ENCODE results near the gene SOAT2.

Gene SOAT2

GRCh38 chr12:53102883-53103807 is at the start of gene SOAT2:
Gene SOAT2, plus strand, starts transcription at chr12:53103486. Its CDS starts 92 bp downstream, at chr12:53103578.
- no peak for DNase-seq

DNA sequence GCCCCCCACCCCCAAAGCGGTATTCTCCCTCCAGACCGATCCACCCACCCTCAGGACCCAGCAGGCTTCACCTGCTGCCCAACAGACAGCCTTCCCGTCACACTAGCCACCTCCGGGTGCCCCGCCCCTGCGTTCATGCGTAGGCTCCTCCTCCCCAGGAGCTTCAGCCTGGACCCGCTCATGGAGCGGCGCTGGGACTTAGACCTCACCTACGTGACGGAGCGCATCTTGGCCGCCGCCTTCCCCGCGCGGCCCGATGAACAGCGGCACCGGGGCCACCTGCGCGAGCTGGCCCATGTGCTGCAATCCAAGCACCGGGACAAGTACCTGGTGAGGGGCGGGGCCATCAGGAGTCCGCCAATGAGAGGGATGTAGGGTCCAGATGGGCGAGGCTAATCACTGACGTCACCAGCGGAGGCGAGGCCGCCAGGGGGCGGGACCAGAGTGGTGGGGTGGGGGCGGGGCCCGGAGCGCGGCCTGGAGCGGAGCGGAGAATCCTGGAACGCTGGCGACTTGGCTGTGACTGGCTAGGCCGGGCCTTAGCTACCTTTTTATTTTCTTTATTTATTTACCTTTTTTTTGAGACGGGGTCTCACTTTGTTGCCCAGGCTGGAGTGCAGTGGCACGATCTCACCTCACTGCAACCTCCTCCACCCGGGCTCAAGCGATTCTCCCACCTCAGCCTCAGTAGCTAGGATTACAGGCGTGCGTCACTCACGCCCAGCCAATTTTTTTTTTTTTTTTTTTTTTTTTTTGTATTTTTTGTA is 49.0 kb upstream of the SOAT2 start:
- DNase-seq = peak; percentile 78

DNA sequence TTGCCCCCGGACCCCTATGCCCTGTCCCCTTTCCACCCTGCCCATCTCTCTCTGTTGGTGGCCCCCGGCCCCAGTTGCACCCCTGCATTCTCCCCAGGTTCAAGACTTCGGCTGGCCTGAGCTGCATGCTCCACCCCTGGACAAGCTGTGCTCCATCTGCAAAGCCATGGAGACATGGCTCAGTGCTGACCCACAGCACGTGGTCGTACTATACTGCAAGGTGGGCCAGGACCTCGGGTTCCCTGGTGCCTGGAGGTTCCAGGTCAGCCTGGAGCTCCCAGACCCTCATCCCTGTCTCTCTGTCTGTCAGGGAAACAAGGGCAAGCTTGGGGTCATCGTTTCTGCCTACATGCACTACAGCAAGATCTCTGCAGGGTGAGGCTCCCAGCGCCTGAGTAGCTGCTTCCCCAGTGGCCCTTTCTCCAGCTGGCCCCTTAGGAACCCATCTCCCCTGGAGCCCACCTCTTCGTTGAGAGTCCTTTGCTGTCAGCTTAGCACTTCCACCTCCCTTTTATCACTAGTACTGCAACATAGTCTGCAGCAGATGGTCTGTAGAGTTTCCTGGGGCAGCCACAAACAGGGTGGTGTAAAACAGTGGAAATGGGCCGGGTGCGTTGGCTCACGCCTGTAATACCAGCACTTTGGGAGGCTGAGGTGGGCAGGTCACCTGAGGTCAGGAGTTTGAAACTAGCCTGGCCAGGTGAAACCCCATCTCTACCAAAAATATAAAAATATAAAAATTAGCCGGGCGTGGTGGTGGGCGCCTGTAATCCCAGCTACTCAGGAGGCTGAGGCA is 47.6 kb upstream of the SOAT2 start:
- DNase-seq = no peak

DNA sequence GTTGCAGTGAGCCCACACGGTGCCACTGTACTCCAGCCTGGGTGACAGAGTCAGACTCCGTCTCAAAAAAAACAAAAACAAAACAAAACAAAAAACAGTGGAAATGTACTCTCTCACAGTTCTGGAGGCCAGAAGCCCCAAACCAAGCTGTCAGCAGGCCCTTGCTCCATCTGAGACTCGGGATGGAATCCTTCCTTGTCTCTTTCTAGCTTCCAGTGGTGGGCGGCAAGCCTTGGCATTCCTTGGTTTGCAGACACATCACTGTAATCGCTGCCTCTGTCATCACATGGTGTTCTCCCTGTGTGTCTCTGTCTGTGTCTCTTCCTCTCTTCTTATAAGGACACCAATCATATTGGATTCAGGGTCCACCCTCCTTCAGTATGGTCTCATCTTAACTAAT is 47.0 kb upstream of the SOAT2 start:
- no peak for DNase-seq

- no peak for DNase-seq
These were observed 46.4 kb upstream of the SOAT2 start for GRCh38 chr12:53056901-53057300.

DNA sequence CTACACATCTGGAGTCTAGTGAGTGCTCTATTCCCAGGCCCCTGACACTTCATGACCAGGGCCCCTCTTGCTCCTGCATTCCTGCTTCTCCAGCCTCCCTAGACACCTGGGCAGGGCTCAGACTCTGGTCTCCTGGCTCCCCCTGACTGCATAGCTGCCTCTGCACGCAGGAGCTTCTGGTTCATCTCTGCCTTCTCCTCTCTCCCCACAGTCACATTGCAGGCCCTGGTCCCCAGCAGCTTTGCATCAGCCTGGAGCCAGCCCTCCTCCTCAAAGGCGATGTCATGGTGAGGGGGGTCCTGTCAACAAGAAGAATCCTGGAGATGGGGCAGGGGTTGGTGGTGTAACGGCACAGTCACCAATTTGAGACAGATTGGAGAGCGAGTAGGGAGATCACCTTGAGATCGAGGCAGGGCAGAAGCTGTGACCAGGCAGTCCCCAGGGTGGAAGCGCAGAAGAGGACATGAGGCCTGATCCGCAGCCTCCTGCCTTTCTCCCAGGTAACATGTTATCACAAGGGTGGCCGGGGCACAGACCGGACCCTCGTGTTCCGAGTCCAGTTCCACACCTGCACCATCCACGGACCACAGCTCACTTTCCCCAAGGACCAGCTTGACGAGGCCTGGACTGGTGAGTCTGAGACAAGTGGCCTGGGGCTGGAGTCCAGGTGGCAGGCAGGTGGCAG is 45.3 kb upstream of the SOAT2 start:
- no peak for DNase-seq

DNA sequence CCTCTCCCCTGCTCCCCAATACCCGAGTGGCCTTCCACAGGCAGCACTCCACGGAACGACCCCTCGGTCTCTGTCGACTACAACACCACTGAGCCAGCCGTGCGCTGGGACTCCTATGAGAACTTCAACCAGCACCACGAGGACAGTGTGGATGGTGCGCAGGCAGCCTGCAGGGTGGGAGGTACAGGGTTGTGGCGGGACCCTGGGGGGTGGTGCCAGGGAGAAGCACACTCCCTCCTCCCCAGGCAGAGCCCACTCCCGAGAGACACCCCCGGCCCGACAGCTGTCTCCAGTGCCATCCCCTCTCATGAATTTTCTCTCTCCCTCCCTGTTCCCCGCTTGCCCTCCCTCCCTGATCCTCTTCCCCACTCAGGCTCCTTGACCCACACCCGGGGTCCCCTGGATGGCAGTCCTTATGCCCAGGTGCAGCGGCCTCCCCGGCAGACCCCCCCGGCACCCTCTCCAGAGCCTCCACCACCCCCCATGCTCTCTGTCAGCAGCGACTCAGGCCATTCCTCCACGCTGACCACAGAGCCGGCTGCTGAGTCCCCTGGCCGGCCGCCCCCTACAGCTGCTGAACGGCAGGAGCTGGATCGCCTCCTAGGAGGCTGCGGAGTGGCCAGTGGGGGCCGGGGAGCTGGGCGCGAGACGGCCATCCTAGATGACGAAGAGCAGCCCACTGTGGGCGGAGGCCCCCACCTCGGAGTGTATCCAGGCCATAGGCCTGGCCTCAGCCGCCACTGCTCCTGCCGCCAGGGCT is 44.4 kb upstream of the SOAT2 start:
- no peak for DNase-seq

DNA sequence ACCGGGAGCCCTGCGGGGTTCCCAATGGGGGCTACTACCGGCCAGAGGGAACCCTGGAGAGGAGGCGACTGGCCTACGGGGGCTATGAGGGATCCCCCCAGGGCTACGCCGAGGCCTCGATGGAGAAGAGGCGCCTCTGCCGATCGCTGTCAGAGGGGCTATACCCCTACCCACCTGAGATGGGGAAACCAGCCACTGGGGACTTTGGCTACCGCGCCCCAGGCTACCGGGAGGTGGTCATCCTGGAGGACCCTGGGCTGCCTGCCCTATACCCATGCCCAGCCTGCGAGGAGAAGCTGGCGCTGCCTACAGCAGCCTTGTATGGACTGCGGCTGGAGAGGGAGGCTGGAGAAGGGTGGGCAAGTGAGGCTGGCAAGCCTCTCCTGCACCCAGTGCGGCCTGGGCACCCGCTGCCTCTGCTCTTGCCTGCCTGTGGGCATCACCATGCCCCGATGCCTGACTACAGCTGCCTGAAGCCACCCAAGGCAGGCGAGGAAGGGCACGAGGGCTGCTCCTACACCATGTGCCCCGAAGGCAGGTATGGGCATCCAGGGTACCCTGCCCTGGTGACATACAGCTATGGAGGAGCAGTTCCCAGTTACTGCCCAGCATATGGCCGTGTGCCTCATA is 43.7 kb upstream of the SOAT2 start:
- no peak for DNase-seq

GRCh38 chr12:53060064-53060720 is 43.1 kb upstream of the SOAT2 start:
- no peak for DNase-seq

DNA sequence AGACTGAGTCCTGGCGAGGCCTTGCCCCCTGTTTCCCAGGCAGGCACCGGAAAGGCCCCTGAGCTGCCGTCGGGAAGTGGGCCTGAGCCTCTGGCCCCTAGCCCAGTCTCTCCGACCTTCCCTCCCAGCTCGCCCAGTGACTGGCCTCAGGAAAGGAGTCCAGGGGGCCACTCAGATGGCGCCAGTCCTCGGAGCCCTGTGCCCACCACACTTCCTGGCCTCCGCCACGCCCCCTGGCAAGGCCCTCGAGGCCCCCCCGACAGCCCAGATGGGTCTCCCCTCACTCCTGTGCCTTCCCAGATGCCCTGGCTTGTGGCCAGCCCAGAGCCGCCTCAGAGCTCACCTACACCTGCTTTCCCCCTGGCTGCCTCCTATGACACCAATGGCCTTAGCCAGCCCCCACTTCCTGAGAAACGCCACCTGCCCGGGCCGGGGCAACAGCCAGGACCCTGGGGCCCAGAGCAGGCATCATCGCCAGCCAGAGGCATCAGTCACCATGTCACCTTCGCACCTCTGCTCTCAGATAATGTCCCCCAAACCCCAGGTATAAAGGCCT is 42.5 kb upstream of the SOAT2 start:
- no peak for DNase-seq

DNA sequence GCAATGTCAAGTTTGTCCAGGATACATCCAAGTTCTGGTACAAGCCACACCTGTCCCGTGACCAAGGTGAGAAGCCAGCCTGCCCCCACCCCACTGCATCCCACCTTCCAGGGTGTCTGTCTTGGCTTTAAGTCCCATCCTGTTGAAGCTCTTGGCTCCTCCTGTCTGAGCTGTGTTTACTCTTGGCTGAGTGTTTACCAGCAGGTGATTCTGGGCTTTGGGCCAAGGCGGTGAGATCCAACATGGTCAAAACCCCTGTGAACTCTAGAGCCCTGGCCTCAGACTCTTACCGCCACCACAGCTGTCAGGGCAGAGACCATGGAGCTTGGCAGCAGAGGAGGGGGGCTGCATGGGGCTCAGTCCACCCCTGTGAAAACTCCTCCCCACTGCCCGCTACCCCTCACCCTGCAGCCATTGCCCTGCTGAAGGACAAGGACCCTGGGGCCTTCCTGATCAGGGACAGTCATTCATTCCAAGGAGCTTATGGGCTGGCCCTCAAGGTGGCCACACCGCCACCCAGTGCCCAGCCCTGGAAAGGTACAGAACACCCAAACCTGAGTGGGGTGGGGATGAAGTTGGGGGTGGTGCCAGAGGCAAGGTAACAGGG is 41.8 kb upstream of the SOAT2 start:
- DNase-seq = no peak

GRCh38 chr12:53062011-53062961 is 41.0 kb upstream of the SOAT2 start:
- DNase-seq = no peak

DNA sequence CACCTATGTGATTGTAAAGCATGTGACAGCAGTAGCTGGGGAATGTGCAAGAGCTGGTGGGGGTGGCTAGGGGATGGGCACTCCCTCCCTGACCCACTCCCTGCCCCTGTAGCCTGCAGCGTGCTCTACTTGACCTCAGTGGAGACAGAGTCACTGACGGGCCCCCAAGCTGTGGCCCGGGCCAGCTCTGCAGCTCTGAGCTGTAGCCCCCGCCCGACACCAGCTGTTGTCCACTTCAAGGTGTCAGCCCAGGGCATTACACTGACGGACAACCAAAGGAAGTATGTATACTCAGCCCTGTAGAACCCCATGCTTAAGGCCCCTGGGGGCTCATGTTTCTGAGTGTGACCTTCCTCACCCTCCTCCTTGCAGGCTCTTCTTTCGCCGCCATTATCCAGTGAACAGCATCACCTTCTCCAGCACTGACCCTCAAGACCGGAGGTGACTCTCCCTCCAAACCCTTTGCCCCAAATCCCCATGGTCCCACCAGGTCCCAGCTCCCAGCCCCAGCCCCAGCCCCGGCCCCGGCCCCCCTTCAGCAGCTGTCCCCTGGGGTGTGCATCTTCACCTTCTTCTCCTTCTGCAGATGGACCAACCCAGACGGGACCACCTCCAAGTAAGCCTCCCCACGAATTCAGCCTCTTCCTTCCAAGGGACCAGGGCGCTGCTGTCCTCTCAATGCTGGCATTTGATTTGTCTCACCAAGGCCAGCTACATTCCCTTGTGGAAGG is 40.1 kb upstream of the SOAT2 start:
- no peak for DNase-seq

GRCh38 chr12:53063708-53064612 is 39.3 kb upstream of the SOAT2 start:
- no peak for DNase-seq

DNA sequence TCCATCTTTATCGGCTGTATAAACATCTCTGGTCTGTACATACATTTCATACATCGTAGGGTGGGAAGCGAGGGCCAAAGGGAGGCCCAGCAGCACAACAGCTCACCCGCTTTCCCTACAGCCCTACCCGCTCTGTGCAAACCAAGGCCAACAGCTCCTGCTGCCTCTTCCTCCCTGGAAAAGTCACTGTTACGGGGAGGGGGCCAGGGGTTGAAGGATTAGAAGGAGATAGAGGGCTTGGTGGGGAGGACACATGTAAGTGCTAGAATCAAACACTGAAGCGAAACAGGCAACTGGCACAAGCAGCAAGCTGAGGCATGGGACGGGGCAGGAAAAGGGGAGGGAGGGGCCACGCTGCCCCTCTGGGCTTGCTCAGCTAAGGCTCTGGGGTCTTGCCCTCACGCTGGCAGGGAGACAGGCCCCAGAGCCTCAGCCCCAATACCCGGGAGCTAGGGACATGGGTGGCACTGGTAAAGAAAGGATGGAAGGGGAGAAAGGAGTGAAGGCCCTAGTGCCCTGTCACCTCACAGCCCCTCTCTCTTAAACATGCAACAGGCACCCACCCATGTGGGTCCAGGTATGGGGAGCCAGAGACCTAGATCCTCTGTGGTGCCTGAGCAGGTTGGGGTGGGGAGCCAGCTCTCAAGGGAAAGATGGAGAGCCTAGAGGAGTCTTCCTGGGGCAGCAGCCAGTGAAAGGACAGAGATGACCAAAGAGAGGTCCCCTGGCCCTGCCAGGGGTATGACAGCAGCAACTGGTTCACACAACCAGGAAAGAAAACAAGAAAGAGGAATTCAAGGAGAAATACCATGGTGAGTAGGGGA is 38.5 kb upstream of the SOAT2 start:
- DNase-seq = no peak

GRCh38 chr12:53065470-53065869 is 37.8 kb upstream of the SOAT2 start:
- DNase-seq = no peak
